Tibial artery (tissue), 4 donors: Measurements from ENCODE around the gene ERC2.

Experiments
- DNase-seq, 2 donors: peaks; one replicate each; pipeline ENCODE4 v3.0.0-alpha.2; 2019
- H3K27ac ChIP-seq, 2 donors: fragments of 200-600 bp; sonication (generic) in 1 of 2; 1 replicate in 1 of 2; 2 replicates in 1 of 2; pipeline ENCODE4 v1.5.1; 2018 to 2019; ENCODE audit warnings: mild to moderate bottlenecking in 1 of 2
- H3K27me3 ChIP-seq, 2 donors: fragments of 200-600 bp; sonication (generic) in 1 of 2; one replicate each; pipeline versions ENCODE4 v1.5.1 to v1.6.0; 2016 to 2019
- H3K36me3 ChIP-seq, 3 donors: fragments of 200-600 bp; sonication (generic) in 2 of 3; one replicate each; pipeline ENCODE4 v1.5.1; 2016 to 2019; ENCODE audit warnings: mild to moderate bottlenecking in 2 of 3
- H3K4me1 ChIP-seq, 4 donors: fragments of 200-600 bp; sonication (generic) in 2 of 4; 1 replicate in 3 of 4; 2 replicates in 1 of 4; pipeline ENCODE4 v1.5.1; 2016 to 2019
- H3K4me3 ChIP-seq, 2 donors: fragments of 200-600 bp; sonication (generic) in 1 of 2; 1 replicate in 1 of 2; 2 replicates in 1 of 2; pipeline ENCODE4 v1.5.1; 2018 to 2019; ENCODE audit warnings: mild to moderate bottlenecking in 2 of 2
- H3K9me3 ChIP-seq, 3 donors: fragments of 200-600 bp; sonication (generic) in 1 of 3; one replicate each; pipeline ENCODE4 v1.5.1; 2016 to 2019
- intact Hi-C: fragments of 100-400 bp; cut with DNase I; formaldehyde crosslinking; loops from one replicate; pipeline ENCODE4 v1.15.0; 2023; ENCODE audit warnings: low total_unique reads
- TF ChIP-seq, protein P1 (sequence below), 2 experiments: fragments of 200-600 bp in 1 of 2; fragments of 450-650 bp in 1 of 2; IDR thresholded peaks; one replicate each; pipeline ENCODE4 v1.5.1; 2017 to 2019; ENCODE audit warnings: antibody characterized with exemption in 2 of 2, mild to moderate bottlenecking in 1 of 2, moderate library complexity in 1 of 2

The ERC2 gene

DNA sequence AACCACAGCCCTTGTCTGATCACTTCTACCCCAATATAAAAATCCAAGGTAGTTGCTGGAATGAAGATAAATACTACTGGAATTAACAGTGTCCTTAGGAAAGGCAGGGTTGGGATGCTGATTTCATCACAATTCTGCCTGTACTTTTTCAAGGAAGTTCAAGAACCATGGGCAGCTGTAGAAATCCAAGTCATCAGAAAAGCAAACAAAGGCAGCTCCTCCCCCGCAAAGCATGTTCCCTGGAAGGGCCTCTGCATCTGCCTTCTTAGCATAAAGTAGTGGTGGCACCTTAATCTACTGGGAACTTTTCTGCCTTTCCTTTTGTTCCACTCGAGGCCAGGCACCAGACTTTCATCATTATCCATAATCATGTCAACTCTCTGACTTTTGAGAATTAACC, 54.4 kb downstream of the ERC2 start:
- no peaks in the 10 kb centered on the region for H3K27me3 ChIP-seq

DNA sequence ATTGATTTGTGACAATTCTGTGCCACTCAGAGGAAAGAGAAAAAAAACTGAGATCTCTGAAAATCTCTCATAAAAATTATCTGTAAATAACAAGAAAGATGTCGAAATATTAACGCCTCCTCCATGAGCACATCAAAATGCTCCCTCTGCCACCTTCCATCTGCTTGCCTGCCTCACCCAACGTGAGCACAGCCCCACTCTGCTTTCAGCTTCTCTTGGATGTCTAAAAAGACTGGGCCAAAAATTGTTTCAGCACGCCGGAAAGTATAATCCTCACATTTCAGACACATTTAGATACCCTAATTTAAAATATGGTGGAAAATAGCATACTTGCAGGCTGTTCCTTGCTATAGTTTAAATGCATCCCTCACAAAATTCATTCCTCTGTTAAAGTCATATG, 57.1 kb downstream of the ERC2 start:
- Histone ChIP-seq H3K27me3 (peaks cover 0 to 2% of the 10 kb centered on the region in 2 donors), H3K27ac (no peak overlapping the region), H3K4me1 (no peaks in the 10 kb centered on the region), H3K36me3 (no peaks in the 10 kb centered on the region), H3K4me3 (no peak overlapping the region), H3K9me3 (no peaks in the 10 kb centered on the region)
- intact Hi-C loops = no loop called here
- DNase-seq = no peak
- TF ChIP-seq, protein P1, sequence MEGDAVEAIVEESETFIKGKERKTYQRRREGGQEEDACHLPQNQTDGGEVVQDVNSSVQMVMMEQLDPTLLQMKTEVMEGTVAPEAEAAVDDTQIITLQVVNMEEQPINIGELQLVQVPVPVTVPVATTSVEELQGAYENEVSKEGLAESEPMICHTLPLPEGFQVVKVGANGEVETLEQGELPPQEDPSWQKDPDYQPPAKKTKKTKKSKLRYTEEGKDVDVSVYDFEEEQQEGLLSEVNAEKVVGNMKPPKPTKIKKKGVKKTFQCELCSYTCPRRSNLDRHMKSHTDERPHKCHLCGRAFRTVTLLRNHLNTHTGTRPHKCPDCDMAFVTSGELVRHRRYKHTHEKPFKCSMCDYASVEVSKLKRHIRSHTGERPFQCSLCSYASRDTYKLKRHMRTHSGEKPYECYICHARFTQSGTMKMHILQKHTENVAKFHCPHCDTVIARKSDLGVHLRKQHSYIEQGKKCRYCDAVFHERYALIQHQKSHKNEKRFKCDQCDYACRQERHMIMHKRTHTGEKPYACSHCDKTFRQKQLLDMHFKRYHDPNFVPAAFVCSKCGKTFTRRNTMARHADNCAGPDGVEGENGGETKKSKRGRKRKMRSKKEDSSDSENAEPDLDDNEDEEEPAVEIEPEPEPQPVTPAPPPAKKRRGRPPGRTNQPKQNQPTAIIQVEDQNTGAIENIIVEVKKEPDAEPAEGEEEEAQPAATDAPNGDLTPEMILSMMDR (IDR thresholded peaks at IDR 0.05) = no peak

More for the DNA sequence above, 54.4 kb downstream of the ERC2 start:
- no peaks in the 10 kb centered on the region for H3K36me3 ChIP-seq
- no peaks in the 10 kb centered on the region for H3K9me3 ChIP-seq
- TF ChIP-seq, protein P1 (IDR thresholded peaks at IDR 0.05) = no peak
- H3K4me3 ChIP-seq = no peak overlapping the region
- no peaks in the 10 kb centered on the region for H3K4me1 ChIP-seq
- H3K27ac ChIP-seq = no peak overlapping the region
- intact Hi-C loops = no loop called here
- DNase-seq = no peak

DNA sequence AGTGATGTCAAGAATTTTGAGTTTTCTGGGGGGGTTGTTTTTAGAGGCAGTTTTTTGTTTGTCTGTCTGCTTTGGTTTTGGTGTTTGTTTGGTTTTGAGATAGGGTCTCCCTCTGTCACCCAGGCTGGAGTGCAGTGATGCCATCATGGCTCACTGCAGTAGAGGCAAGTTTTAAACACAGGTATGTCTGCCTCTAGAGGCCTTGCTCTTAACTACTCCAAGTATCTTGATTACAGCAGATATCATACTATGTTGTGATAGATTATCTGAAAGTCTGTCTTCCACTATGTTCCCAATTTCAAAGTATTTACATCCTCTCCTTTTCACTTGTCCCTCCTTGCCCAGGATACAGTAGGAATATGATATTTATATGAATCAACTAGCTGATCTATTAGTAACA, 57.7 kb downstream of the ERC2 start:
- no peak for DNase-seq
- intact Hi-C loops = no loop called here

DNA sequence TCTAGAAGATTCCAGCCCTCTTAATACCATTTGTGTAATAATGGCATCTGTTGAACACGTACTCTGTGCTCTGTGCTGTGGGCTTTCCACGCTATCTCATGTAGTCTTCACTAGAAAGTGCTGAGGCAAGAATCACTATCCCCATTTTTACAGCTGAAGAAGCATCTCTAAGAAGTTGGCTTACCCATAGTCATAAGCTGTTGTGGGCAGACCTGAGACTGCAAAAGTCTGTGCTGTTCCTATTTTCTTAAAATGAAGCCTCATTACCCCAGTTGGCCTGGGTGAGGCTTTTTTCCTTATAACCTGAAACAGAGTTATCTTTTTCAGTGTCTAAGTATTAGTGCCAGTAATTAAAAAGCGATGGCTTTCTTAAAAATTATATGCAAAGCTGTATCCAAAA, 58.5 kb downstream of the ERC2 start:
- no peaks in the 10 kb centered on the region for H3K36me3 ChIP-seq
- TF ChIP-seq, protein P1 (IDR thresholded peaks at IDR 0.05) = no peak
- no peak overlapping the region for H3K4me3 ChIP-seq
- no peaks in the 10 kb centered on the region for H3K4me1 ChIP-seq
- no peaks in the 10 kb centered on the region for H3K9me3 ChIP-seq
- no peak for DNase-seq
- peaks cover 0 to 2% of the 10 kb centered on the region in 2 donors for H3K27me3 ChIP-seq
- no peak overlapping the region for H3K27ac ChIP-seq
- intact Hi-C loops = no loop called here

More for the DNA sequence above, 57.7 kb downstream of the ERC2 start:
- Histone ChIP-seq H3K27ac (no peak overlapping the region), H3K27me3 (peaks cover 0 to 2% of the 10 kb centered on the region in 2 donors), H3K4me1 (no peaks in the 10 kb centered on the region), H3K4me3 (no peak overlapping the region), H3K9me3 (no peaks in the 10 kb centered on the region), H3K36me3 (no peaks in the 10 kb centered on the region)
- TF ChIP-seq, protein P1 (IDR thresholded peaks at IDR 0.05) = no peak

DNA sequence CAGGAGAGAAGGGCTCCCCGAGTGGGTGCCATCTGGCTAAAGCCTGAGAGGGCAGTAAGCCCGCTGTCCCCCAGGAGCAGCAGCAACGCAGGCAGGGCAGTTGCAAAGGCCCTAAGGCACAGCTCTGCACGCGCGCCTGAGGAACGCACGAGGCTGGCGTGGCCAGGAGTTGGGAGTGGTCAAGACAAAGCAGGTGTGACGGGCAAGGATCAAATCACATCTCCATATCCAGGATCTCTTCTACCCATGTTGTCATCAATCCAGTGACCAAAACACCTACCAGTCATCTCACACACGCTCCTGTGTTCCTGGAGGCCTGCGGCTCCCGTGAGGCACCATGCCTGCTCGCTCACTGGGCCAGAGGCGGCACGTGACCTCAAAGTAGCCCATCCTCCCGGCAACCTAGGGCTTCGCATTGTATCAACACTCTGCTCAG, 59.5 kb downstream of the ERC2 start:
- Histone ChIP-seq H3K4me1 (no peaks in the 10 kb centered on the region), H3K27ac (no peak overlapping the region), H3K36me3 (no peaks in the 10 kb centered on the region), H3K9me3 (no peaks in the 10 kb centered on the region), H3K27me3 (peaks cover 0 to 2% of the 10 kb centered on the region in 2 donors), H3K4me3 (no peak overlapping the region)
- DNase-seq = no peak
- intact Hi-C loops = no loop called here
- TF ChIP-seq, protein P1 (IDR thresholded peaks at IDR 0.05) = no peak
